OCI-LY1 (cell line): ENCODE results near the gene SUV39H1.

Experiments
- H2AFZ ChIP-seq: fragments of 200-600 bp; sonication (generic), shearing (Covaris generic); 2 replicates; pipeline ENCODE4 v1.6.0; 2014; ENCODE audit warnings: antibody characterized with exemption, mild to moderate bottlenecking, low read length
- H3F3A ChIP-seq: fragments of 200-600 bp; sonication (generic), shearing (Covaris generic); 2 replicates; pipeline ENCODE4 v1.6.0; 2014; ENCODE audit warnings: mild to moderate bottlenecking, antibody characterized with exemption, low read length, moderate library complexity; ENCODE audit not compliant: insufficient read depth
- H3K27ac ChIP-seq: fragments of 200-600 bp; sonication (generic); 2 replicates; pipeline ENCODE4 v1.5.1; 2014; ENCODE audit warnings: low read length, mixed run types, mild to moderate bottlenecking, low read depth; ENCODE audit not compliant: poor library complexity, severe bottlenecking
- H3K27me3 ChIP-seq: fragments of 200-600 bp; sonication (generic); 2 replicates; pipeline ENCODE4 v1.6.0; 2014; ENCODE audit warnings: antibody characterized with exemption, mild to moderate bottlenecking, low read length, moderate library complexity; ENCODE audit not compliant: insufficient read depth
- H3K36me3 ChIP-seq: fragments of 200-600 bp; sonication (generic); 2 replicates; pipeline ENCODE4 v1.6.1; 2014; ENCODE audit warnings: mild to moderate bottlenecking, antibody characterized with exemption, low read length, moderate library complexity, mixed read lengths; ENCODE audit not compliant: insufficient read depth
- H3K4me1 ChIP-seq: fragments of 200-600 bp; sonication (generic); 2 replicates; pipeline ENCODE4 v1.5.1; 2014; ENCODE audit warnings: mild to moderate bottlenecking, low read length, moderate library complexity; ENCODE audit not compliant: insufficient read depth, severe bottlenecking
- H3K4me2 ChIP-seq: fragments of 200-600 bp; sonication (generic), shearing (Covaris generic); 2 replicates; pipeline ENCODE4 v1.6.1; 2014; ENCODE audit warnings: low read length
- H3K4me3 ChIP-seq: fragments of 200-600 bp; sonication (generic); 2 replicates; pipeline ENCODE4 v1.5.1; 2014; ENCODE audit warnings: low read length, low read depth, mild to moderate bottlenecking, mixed read lengths; ENCODE audit not compliant: poor library complexity, severe bottlenecking
- H3K79me2 ChIP-seq: fragments of 200-600 bp; shearing (Covaris generic); 2 replicates; pipeline ENCODE4 v1.6.1; 2016; ENCODE audit warnings: mixed run types, low read length, mixed read lengths; ENCODE audit not compliant: insufficient read depth
- H3K9ac ChIP-seq: fragments of 200-600 bp; sonication (generic), shearing (Covaris generic); 2 replicates; pipeline ENCODE4 v1.6.1; 2014; ENCODE audit warnings: mild to moderate bottlenecking, low read length, mixed read lengths
- H3K9me2 ChIP-seq: fragments of 200-600 bp; sonication (generic), shearing (Covaris generic); 2 replicates; pipeline ENCODE4 v1.6.1; 2014; ENCODE audit warnings: low read depth, mild to moderate bottlenecking, low read length, mixed read lengths
- H3K9me3 ChIP-seq: fragments of 200-600 bp; shearing (Covaris generic); 2 replicates; pipeline ENCODE4 v1.6.1; 2014; ENCODE audit warnings: low read length, mixed read lengths
- H4K20me1 ChIP-seq: fragments of 200-600 bp; sonication (generic), shearing (Covaris generic); 2 replicates; pipeline ENCODE4 v1.6.0; 2016; ENCODE audit warnings: mild to moderate bottlenecking, low read length; ENCODE audit not compliant: insufficient read depth
- CTCF ChIP-seq: fragments of 200-600 bp; sonication (generic), shearing (Covaris generic); IDR thresholded peaks from 2 replicates; pipeline ENCODE4 v1.5.1; 2017; ENCODE audit warnings: mild to moderate bottlenecking, antibody characterized with exemption, low read length, moderate library complexity, mixed read lengths
- EZH2 ChIP-seq: fragments of 200-600 bp; sonication (generic), shearing (Covaris generic); IDR thresholded peaks from 2 replicates; pipeline ENCODE4 v1.8.0; 2017; ENCODE audit warnings: borderline replicate concordance, mixed run types, mild to moderate bottlenecking, antibody characterized with exemption, low read length, moderate library complexity, mixed read lengths

Gene SUV39H1

GRCh38 chrX:48726596-48726995 is 30.1 kb downstream of the SUV39H1 start:
- H3K4me2 ChIP-seq, result no peak overlapping the region
- no peak overlapping the region for H3K27ac ChIP-seq
- H3K9ac ChIP-seq, result no peak overlapping the region
- H3K9me2 ChIP-seq, result no peaks in the 10 kb centered on the region
- no peaks in the 10 kb centered on the region; the same call in 1 of the 2 replicates for H3K36me3 ChIP-seq
- no peaks in the 10 kb centered on the region for H3F3A ChIP-seq
- H3K4me1 ChIP-seq, result no peaks in the 10 kb centered on the region
- H3K27me3 ChIP-seq, result no peaks in the 10 kb centered on the region
- no peaks in the 10 kb centered on the region for H4K20me1 ChIP-seq
- H3K4me3 ChIP-seq, result no peak overlapping the region
- no peaks in the 10 kb centered on the region for H3K79me2 ChIP-seq
- TF ChIP-seq CTCF (no peak), EZH2 (no peak)
- no peaks in the 10 kb centered on the region for H3K9me3 ChIP-seq
- no peak overlapping the region for H2AFZ ChIP-seq

GRCh38 chrX:48728653-48729052 is 32.1 kb downstream of the SUV39H1 start:
- Histone ChIP-seq H3F3A (no peaks in the 10 kb centered on the region), H3K27me3 (no peaks in the 10 kb centered on the region), H3K4me2 (no peak overlapping the region), H4K20me1 (no peaks in the 10 kb centered on the region), H3K4me1 (no peaks in the 10 kb centered on the region), H3K27ac (no peak overlapping the region), H3K79me2 (no peaks in the 10 kb centered on the region), H3K9me2 (no peaks in the 10 kb centered on the region), H3K9me3 (no peaks in the 10 kb centered on the region), H3K4me3 (no peak overlapping the region), H2AFZ (no peak overlapping the region), H3K9ac (no peak overlapping the region), H3K36me3 (no peaks in the 10 kb centered on the region; the same call in 1 of the 2 replicates)
- no peak for TF ChIP-seq EZH2

DNA sequence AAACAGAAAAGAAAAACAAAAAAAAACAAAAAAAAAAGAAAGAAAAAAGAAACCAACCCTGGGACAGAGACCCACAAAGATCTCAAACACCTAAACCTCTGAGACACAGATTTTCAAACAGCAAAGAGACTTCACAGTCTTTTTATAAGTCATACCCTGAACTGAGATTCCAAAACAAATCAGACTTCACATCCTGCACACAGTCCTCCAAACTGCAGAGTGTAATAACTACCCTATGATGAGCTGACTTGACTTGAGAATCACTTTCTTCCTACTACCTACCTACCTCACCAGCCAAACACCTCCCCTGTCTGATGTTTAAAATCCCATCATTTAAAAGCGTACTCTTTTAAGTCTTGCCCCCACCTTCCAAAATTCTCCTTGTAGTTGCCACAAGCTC is 39.8 kb downstream of the SUV39H1 start:
- Histone ChIP-seq H4K20me1 (no peaks in the 10 kb centered on the region), H3K4me1 (peaks cover 24% of the 10 kb centered on the region), H3K79me2 (no peaks in the 10 kb centered on the region), H3K9me2 (no peaks in the 10 kb centered on the region), H3K27ac (peak overlapping the region; percentile 22), H3K4me2 (peak overlapping the region; percentile 65), H3K27me3 (no peaks in the 10 kb centered on the region), H3K36me3 (no peaks in the 10 kb centered on the region), H2AFZ (0 out of 2 replicates have a peak overlapping the region, but pooled peaks have one; percentile 17), H3K9me3 (no peaks in the 10 kb centered on the region), H3F3A (no peaks in the 10 kb centered on the region), H3K9ac (peak overlapping the region; percentile 55), H3K4me3 (peak overlapping the region; percentile 81)
- TF ChIP-seq EZH2 (no peak), CTCF (no peak)

GRCh38 chrX:48736878-48737212 is 40.3 kb downstream of the SUV39H1 start:
- H3F3A ChIP-seq, result no peaks in the 10 kb centered on the region
- H4K20me1 ChIP-seq, result no peaks in the 10 kb centered on the region
- H3K27me3 ChIP-seq, result no peaks in the 10 kb centered on the region
- H3K36me3 ChIP-seq, result no peaks in the 10 kb centered on the region
- no peak for TF ChIP-seq CTCF
- no peak for TF ChIP-seq EZH2
- H3K4me2 ChIP-seq, result peak overlapping the region; percentile 65
- H3K27ac ChIP-seq, result peak overlapping the region; percentile 22
- 0 out of 2 replicates have a peak overlapping the region, but pooled peaks have one; percentile 17 for H2AFZ ChIP-seq
- H3K9ac ChIP-seq, result peak overlapping the region; percentile 55
- no peaks in the 10 kb centered on the region for H3K9me3 ChIP-seq
- no peaks in the 10 kb centered on the region for H3K9me2 ChIP-seq
- H3K79me2 ChIP-seq, result no peaks in the 10 kb centered on the region
- peaks cover 24% of the 10 kb centered on the region for H3K4me1 ChIP-seq
- peak overlapping the region; percentile 81 for H3K4me3 ChIP-seq
